GM18498 (cell line): ENCODE data around the gene PRKN.
A peak's percentile ranks its signal among the peaks of the same experiment; 100 is the strongest.

Experiments used
- ATAC-seq: cut with Tn5 transposase; IDR thresholded peaks from one replicate; pipeline ENCODE4 v1.9.1; 2021; ENCODE audit warnings: mild to moderate bottlenecking, moderate library complexity; ENCODE audit not compliant: unreplicated experiment

PRKN gene

DNA sequence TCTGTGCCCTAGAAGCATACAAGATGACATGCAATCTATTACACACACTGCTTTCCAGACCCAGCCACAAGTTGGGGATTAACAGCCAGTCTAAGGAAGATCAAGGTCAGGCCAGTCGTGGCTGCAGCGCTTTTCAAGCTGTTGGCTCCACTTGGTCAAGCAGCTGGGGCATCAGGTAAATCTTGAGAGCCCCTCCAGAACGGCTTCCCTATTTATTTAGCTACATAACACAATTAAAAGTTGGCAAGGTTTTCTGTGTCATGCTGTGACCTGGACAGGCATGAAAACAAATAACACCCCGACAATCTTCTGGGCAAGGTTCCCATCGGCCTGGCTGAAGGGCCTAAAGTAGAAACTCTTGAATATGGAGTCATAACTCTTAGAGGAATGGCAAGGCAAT, 524.3 kb downstream of the PRKN start:
- no peak for ATAC-seq

GRCh38 chr6:162200945-162201690, 526.4 kb downstream of the PRKN start:
- ATAC-seq = no peak

DNA sequence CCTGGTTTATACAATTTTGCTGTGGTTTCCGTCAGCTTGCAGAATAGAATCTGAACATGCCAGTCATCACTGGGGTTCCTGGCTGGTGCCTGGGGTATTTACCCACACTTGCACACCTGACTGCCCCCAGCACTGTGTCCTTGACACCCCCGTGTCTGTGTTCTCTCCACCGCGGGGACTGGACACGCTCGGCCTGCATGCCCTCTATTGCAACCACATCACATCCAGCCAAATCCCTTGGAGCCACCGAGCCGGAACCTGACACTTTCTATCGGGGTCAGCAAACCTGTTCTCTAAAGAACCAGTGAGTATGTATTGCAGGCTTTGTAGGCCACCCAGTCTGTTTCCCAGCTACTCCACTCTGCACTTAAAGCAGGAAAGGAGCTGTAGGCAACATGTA, 527.5 kb downstream of the PRKN start:
- no peak for ATAC-seq

- no peak for ATAC-seq
Observed at GRCh38 chr6:162198925-162199324, 528.6 kb downstream of the PRKN start.

- no peak for ATAC-seq
Observed at GRCh38 chr6:162198076-162198475, 529.5 kb downstream of the PRKN start.

GRCh38 chr6:162195441-162195840, 532.1 kb downstream of the PRKN start:
- ATAC-seq = no peak

DNA sequence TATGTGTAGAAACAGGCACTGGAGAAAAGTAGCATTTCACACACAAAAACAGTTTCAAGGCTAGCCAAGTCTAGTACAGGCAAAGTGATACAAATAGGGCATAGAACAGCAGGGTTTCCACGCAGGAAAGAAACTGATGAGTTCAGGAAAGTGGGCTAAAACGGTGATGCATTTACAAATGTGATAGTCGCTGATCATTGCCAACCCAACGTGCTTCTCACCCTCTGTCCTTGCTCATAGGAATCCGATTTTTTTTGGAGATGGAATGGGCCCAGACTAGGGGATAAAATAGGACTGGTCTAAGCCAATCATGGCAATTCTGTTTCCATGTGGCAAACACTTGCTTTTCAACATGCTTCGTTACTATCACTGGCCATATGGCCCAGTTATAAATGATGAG, 536.6 kb downstream of the PRKN start:
- ATAC-seq = no peak

DNA sequence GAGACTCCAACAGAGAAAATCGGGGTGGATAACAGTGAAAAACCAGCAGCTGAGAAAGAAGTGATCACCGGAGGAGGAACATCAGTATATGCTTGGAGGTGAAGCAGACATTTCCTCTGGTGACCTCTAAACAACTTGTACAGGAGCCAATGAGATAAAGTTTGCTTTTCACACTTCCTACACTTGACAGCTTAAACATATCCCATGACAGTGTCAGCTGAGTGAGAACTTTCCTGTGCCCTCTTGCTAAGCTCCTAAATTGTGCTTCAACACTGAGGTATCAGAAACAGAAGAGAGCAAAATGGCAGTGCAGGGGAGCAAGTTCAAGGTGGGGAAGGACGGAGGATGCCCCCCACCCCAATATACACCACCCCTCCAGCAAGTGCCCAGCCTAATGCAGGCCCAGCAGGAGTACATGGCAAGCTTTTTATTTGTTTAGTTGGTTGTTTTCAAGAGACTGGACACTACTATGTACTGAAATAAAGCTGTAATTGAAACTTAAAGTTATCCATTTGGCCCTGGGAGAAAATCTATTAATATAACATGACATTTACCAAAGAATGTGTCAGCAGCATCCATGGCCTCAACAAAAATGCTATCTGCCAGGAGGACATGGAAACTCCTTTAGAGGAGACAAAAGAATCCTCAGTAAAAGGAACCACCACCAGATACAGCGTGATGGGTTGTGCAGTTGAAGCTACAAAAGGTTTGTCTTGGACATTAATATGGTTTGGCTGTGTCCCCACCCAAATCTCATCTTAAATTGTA, 540.2 kb downstream of the PRKN start:
- ATAC-seq = no peak

DNA sequence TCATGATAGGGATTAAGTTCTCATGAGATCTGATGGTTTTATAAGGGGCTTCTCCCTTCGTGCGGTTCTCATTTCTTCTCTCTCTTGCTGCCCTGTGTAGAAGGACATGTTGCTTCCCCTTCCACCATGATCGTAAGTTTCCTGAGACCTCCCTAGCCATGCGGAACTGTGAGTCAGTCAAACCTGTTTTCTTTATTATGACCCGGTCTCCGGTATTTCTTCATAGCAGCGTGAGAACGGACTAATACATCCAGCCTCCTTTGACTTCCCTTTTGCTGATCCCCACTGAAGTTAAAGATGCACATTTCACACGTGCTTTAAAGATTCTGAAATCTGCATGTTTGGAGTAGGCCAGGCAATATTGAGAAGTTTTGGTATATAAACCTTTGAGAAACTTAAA, 543.1 kb downstream of the PRKN start:
- no peak for ATAC-seq

- ATAC-seq = no peak
Observed at GRCh38 chr6:162181741-162182401, 545.7 kb downstream of the PRKN start.

GRCh38 chr6:162181111-162181510, 546.5 kb downstream of the PRKN start:
- no peak for ATAC-seq

DNA sequence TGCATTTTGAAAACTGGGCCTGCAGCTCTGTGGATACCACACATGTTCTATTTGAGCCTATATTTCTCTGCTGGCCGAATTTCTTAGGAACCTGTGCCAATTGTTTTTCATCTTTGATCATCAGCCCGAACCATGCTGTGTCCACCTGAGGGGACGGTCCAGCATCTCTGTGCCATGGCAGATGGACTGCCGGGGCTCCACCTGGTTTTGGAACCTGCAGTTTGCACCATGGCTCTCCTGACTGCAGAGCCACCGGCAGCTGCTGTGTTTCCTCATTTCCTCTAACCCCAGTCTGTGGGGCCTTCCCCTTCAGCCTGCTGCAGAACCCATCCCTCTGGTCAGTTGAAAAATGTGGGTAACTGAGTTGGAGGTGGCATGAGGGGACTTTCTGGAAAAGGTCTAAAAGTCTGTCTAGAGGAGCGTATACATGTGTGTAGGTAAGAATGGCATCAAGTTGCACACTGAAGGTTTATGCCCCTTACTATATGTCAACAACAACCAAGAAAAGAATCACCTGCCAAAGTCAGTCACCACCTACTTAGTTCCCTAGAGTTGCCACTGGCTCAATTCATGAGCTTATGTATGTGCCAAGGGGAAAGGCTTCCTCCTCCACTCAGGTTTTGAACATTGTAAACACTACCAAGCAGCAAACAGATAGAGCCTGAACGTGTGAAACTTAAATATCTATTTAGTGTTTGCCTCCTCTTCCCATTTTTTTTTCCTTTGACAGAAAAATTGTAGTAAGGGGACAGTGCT, 548.2 kb downstream of the PRKN start:
- no peak for ATAC-seq

- ATAC-seq = no peak
Observed at GRCh38 chr6:162178666-162179065, 548.9 kb downstream of the PRKN start.

GRCh38 chr6:162178266-162178665, 549.3 kb downstream of the PRKN start:
- no peak for ATAC-seq

- no peak for ATAC-seq
Observed at GRCh38 chr6:162177746-162178145, 549.8 kb downstream of the PRKN start.

- ATAC-seq = no peak
Observed at GRCh38 chr6:162173466-162173865, 554.1 kb downstream of the PRKN start.

DNA sequence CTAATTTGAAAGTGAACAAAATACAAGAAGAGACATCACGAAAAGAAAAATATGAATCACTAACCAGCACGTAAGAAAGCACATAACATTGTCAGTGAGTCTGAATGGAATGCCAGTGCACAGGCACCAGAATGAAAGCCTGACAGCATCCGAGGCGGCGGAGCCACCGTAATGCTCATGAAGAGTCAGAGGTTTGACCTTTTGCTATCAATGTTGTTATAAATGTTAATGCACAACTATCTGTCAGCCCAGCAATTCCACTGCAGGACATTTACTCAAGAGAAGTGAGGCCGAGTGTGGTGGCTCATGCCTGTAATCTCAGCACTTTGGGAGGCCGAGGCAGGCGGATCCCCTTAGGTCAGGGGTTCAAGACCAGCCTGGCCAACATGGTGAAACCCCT, 562.1 kb downstream of the PRKN start:
- no peak for ATAC-seq

DNA sequence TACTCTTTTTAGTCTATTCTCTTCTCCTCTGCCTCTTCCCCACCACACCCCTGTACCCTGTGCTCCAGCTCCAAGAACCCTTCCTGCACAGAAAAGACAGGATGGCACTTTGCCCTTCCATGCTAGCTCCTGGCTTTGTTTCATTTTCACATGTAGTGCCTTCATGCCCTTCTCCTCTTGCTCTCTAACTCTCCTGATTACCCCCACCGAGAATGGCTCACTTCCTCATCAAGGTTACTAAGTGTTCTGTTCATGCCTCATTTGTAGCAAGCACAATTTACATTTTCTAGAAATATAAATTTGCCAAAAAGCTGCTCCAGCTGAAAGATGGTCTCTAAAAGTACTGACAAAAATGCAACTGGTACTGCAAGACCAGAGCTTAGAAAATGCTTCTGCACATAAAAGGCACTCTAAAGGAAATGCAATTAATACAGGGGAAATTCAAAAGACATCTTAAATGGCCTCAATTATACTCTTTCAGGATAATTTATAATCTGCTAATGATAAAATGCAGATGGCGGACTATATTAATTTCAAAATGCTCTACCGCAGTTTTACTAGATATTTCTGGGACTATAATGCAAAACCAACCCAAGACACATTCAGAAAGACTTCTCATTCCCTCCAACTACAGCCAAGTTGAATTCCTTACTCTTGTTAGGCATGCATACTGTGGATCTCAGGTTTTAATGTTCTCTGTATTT, 570.2 kb downstream of the PRKN start:
- peak; percentile 98 for ATAC-seq

- ATAC-seq = no peak
Observed at GRCh38 chr6:162156146-162156545, 571.4 kb downstream of the PRKN start.

GRCh38 chr6:162154930-162155329, 572.6 kb downstream of the PRKN start:
- ATAC-seq = no peak

DNA sequence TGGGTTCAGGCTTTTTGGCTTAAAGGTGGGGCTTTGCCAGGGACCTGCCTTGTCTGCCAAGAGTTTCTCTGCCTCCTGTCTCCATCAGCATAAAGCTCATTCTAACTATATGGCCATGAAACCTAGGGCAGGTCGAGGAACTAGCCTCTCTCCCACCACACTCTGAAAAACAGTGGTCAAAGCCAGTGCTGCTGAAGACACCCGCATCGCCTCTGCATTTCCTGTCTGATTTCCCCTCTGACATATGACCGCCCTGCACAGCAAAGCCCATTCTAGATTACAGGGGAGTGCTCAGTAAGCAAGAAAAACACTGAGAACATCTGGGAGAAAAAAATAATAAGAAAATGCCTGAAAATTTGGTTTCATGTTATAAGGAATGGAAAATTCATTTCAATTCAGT, 573.6 kb downstream of the PRKN start:
- no peak for ATAC-seq
